ENCODE results near the gene SORCS2.

DNA sequence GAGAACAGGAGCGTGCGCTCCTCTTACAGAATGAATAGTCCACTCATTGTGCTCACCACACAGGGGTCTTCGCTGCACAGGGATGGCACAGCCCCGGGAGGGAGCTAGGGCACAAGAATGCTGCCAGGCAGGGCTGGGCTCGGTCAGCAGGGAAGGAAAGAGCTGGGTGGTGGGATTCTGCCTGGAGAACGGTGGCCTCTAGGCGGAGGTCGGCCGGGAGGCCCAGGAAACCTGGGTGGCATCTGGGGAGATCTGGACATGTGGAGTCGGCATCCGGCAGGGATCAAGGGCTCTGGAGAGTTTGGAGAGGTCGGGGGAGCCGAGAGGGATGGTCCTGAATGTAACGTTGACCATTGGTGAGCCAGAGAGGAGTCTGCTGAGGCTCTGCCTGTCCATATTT, 288.9 kb downstream of the SORCS2 start:
- TF ChIP-seq, protein P1, sequence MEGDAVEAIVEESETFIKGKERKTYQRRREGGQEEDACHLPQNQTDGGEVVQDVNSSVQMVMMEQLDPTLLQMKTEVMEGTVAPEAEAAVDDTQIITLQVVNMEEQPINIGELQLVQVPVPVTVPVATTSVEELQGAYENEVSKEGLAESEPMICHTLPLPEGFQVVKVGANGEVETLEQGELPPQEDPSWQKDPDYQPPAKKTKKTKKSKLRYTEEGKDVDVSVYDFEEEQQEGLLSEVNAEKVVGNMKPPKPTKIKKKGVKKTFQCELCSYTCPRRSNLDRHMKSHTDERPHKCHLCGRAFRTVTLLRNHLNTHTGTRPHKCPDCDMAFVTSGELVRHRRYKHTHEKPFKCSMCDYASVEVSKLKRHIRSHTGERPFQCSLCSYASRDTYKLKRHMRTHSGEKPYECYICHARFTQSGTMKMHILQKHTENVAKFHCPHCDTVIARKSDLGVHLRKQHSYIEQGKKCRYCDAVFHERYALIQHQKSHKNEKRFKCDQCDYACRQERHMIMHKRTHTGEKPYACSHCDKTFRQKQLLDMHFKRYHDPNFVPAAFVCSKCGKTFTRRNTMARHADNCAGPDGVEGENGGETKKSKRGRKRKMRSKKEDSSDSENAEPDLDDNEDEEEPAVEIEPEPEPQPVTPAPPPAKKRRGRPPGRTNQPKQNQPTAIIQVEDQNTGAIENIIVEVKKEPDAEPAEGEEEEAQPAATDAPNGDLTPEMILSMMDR (optimal IDR thresholded peaks at IDR 0.05 in 1 of 3, IDR thresholded peaks at IDR 0.05 in 1 of 3, conservative IDR thresholded peaks at IDR 0.05 in 1 of 3; ENCODE audit: extremely low read depth in 1 of 3, insufficient read depth in 2 of 3, low read length in 3 of 3): no peak
- no peak for TF ChIP-seq EZH2 (IDR thresholded peaks at IDR 0.05; ENCODE audit: low read length)

Data from keratinocyte (primary cell).